CD4-positive, alpha-beta T cell treated with Interleukin-4 for 1 hour (primary cell): ENCODE measurements around the gene R3HDM2.

ENCODE experiments used
- DNase-seq, 2 donors: peaks; one replicate each; pipeline ENCODE4 v3.0.0-alpha.2; 2020 to 2022

The R3HDM2 gene

DNA sequence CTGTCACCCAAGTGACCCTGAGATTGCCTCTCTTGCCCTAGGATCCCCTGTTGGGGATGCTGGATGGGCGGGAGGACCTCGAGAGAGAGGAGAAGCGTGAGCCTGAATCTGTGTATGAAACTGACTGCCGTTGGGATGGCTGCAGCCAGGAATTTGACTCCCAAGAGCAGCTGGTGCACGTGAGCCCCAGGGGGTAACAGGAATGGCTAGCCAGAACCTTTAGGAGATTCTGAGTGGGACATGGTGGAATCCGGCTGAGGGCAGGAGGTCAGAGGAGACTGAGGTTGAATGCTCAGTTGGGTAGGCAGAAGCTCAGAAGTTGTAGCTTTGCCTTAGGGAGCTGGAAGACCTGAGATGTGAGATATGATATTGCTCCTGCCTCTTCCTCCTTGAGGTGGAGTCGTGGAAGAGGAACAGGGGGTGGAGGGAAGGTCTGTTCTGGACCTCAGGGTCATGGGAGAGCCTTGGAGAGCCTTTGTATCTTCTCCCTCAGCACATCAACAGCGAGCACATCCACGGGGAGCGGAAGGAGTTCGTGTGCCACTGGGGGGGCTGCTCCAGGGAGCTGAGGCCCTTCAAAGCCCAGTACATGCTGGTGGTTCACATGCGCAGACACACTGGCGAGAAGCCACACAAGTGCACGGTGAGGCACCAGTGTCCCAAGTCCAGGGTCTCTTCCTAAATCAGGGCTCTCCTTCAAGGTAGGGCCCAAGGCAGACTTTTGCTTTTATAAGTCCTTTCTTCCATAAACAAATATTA is 35.1 kb upstream of the R3HDM2 start:
- no peak for DNase-seq

DNA sequence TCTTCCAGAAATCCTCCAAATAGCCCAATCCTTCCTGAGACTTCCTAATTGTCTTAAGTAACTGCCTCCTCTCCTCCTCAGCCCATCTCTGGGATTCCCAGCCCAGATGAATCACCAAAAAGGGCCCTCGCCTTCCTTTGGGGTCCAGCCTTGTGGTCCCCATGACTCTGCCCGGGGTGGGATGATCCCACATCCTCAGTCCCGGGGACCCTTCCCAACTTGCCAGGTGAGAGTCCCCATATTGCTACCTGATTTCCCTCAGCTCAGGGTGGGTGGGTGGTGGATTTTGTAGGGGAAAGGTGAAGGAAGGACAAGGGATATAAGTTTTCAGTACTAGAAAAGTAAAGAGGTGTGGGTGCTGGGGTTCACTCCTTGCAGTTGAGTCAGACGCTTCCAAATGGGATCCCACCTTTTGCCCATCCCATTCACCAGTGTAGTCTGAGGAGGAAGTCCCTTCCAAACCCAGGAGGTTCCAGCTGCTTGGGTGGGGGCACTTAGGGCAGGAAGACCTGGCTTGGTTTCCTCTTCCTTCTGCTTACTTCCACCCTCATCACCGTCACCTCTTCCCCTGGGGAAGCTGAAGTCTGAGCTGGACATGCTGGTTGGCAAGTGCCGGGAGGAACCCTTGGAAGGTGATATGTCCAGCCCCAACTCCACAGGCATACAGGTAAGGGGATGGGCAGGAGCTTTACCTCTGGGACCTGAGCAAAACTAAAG is 34.3 kb upstream of the R3HDM2 start:
- DNase-seq: no peak

DNA sequence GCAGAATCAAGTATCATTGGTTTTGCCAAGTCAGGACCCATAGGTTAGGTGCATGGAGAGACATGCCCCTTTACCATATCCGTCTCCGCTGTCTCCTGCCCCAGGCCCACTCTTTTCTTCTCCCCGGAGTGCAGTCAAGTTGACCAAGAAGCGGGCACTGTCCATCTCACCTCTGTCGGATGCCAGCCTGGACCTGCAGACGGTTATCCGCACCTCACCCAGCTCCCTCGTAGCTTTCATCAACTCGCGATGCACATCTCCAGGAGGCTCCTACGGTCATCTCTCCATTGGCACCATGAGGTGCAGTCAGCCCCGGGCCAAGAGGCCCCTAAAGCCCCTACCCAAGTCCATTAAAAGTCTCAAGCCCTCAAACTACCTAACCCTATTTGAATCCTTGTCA is 33.7 kb upstream of the R3HDM2 start:
- no peak for DNase-seq

DNA sequence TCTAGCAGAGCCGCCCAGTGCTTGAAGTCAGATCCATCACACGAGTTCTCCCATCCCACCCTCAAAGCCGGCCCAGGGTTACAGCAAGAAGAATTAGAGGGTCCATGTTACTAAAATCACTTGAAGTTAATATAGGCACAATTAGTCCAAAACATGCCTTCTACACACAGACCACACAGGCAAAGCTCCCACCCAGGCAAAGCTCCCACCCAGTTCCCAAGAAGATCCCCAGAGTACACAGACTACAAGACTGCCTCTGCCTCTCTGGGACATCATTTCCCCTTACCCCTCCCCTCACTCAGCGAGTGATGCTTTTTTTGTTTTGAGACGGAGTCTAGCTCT is 32.0 kb upstream of the R3HDM2 start:
- DNase-seq: no peak

DNA sequence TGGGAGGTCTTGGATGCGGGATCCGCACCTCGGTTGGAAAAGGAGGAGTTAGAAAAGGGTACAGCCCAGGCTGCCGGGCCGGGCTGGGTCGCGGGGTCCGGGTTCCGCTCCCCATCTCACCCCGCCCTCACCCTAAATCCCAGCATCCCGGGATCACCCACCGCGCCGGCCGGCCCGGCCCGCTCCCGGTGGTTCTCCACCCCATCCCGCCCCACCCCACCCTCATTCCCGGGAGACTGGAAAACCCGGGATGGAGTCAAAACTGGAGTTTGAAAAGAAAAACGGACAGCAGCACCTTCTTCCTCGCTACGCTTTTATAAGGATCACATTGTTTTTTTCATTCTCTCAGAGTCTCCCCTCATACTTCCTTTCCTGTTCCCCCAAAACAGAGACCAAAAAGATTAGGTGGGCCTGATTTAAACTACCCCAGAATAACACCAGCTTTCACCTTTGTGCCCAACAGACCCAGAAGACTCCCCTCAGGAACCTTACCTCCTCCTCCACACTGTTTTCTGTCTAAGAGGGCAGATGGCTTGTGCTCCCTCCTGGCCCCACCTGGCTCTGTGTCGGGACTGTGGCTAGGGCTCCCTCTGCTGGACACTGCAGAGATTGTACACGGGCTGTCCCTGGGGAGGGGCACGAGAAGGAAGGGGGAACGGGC is 31.5 kb upstream of the R3HDM2 start:
- DNase-seq: peak; percentile 92

DNA sequence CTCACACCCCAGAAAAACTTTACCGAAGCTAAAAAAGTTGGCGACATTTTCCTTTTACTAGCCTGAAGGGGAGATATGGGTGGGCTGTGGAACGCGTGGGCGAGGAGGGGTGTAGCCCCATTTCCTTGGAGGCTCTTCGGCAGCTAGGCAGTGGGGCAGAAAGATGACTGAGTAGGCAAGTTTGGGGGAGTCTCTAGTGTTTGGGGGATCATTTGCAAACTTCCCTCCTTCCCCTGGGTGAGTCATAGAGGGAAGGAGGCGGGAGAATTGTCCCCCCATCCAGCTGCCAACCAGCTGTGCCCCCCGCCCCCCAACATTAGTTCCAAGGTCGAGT is 31.0 kb upstream of the R3HDM2 start:
- no peak for DNase-seq

DNA sequence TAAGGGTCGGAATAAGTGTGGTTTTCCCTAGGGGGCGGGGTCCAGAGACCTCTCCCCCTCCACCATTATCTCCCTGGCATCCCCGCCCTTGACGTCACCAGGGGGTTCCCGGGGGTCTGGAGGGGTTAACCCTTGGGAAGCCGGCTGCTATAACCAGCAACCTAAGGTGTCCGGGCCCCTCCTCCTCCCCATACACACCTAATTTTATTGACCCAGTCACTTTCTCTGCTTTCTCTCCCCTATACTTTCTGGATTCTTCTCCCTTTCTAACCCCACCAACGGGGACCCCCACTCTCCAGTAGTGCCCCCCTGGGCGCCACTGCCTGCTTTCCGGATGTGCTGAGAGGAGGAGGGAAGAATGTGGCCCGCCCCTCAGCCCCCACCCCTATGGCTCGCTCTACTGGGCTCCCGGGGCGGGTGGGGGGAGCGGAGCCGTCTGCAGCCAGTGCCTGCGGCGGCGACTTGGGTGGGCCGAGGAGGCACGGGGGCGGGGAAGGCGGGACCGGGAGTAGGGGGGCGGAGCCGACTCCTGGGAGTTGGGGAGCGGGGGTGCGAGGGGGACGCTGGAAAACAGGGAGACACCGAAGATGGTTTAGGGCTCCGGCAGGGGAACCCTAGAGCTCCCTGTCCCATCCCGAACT is 30.6 kb upstream of the R3HDM2 start:
- DNase-seq: peak in 1 of 2 donors; percentile 67

DNA sequence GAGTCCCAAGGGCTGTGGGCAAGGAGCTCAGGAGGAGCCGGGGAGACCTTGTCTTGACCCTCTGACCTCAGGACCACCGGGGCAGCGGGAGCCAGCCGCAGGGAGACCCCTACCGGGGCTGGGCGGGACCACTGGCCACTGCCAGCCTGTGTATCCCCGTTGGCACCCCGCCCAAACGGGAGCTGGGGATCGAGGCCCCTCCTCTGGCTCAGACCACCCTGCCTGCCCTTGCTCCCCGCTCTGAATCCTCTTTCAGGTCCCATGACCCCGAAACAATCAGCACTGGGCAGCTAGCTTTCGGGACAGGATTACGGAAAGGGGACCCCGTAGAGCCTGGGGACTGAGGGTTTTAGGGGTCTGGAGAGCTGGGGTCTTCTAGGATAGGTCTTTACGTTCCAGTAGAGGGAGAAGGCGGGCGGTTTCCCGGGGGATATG is 30.0 kb upstream of the R3HDM2 start:
- no peak for DNase-seq

DNA sequence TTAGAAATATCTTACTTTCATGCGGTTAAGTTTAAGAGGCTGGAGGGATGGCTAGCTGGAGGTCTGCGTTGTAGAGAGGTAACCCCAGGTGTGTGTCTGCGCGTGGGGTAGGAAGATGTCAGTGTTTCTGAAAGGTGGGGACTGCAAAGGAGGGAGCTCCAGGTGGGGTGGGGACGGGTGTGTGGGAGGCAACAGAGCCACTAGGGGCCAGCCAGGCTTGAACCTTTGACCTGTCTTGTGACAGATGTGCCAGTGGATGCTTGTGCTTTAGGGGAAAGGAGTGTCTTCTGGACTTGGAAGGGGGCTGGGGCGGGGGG is 29.6 kb upstream of the R3HDM2 start:
- DNase-seq: no peak

DNA sequence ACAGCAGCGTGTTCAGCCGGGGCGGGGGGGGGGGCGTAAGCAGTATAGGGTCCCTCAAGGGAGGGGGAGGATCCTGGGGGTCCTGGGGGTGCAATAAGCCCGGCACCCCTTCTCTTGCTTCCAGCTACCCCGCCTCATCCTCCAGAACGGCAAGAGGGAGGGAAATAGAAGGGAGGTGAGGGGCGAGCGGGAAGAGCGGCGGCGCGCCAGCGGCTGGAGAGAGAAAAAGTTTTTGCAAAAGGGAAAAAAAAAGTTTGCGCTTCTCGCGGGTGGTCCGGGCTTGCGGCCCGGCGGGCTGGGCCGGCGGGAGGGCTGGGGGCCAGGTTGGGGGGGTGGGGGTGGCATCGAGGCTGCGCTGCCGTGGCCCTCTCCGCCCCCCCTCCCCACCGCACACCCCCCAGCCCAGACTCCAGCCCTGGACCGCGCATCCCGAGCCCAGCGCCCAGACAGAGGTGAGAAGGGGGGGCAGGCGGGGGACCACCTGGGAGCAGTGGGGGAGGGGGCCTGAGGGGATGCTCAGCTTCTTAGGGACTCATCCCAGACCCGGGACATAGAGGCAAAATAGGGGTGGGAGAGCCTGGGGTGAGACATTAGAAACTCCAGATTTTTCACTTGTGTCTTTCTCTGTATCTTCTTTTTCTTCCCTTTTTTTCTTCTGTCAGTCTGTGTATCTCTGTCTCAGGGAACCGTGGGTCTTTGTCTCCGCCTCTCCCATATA is 29.1 kb upstream of the R3HDM2 start, which contains the start of gene GLI1:
TSS of gene GLI1 (plus strand) at position 36 of the 718 bp plus-strand sequence. CDS start 3,907 bp downstream, outside the sequence.
- no peak for DNase-seq

DNA sequence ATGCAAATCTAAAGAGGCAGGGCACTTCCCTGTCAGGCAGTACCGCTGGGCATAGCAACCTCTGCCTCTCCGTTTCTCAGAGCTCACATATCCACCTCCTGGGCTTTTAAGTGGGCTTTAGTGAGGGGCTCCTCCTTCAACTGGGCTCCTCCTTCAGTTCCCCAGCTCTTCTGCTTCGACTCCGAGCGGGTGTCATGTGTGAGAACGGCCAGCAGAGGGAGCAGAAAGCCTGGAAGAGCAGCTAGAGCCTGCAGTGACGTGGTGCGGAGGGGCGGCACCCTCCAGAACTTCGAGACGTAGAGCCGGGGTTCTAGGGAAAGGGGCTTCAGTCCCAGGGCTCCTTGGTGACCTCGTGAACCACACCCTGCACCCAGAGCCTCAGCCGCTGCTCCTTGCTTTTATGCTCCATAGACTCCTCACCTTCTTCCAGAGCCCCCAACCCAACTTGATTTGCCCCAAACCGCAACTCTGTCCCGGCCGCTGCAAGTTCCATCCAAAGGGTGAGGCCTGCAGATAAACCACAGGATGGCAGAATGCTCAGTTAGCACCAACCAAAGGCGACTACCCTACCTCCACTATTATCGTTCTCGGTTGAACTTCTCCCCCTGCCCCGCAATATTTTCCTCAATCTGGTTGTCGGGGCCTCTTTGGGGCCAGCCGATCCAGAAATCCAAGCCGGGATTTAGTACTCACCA is 28.4 kb upstream of the R3HDM2 start:
- peak; percentile 96 for DNase-seq

DNA sequence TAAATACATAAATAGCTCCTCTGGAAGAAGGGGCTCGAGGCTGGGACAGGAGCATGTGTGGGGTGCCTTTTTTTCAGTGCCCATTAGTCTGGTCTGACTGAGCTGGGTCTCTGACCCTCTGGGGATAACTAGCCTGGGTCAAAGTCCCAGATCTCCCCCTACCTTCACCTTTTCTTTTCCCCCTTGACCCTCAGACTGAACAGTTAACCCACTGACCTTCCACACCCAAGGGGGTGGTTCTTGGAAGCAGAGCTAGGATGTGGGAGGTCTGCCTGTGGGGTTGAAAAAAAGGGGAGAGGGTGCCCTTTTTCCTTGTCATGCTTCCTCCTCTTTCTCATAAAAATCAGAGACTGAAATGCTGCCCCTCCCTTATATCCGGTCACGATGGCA is 27.8 kb upstream of the R3HDM2 start:
- DNase-seq: no peak

DNA sequence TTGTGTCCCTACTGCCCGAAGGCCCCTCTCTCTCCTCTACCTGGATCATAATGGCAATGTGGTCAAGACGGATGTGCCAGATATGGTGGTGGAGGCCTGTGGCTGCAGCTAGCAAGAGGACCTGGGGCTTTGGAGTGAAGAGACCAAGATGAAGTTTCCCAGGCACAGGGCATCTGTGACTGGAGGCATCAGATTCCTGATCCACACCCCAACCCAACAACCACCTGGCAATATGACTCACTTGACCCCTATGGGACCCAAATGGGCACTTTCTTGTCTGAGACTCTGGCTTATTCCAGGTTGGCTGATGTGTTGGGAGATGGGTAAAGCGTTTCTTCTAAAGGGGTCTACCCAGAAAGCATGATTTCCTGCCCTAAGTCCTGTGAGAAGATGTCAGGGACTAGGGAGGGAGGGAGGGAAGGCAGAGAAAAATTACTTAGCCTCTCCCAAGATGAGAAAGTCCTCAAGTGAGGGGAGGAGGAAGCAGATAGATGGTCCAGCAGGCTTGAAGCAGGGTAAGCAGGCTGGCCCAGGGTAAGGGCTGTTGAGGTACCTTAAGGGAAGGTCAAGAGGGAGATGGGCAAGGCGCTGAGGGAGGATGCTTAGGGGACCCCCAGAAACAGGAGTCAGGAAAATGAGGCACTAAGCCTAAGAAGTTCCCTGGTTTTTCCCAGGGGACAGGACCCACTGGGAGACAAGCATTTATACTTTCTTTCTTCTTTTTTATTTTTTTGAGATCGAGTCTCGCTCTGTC is 26.1 kb upstream of the R3HDM2 start:
- no peak for DNase-seq

DNA sequence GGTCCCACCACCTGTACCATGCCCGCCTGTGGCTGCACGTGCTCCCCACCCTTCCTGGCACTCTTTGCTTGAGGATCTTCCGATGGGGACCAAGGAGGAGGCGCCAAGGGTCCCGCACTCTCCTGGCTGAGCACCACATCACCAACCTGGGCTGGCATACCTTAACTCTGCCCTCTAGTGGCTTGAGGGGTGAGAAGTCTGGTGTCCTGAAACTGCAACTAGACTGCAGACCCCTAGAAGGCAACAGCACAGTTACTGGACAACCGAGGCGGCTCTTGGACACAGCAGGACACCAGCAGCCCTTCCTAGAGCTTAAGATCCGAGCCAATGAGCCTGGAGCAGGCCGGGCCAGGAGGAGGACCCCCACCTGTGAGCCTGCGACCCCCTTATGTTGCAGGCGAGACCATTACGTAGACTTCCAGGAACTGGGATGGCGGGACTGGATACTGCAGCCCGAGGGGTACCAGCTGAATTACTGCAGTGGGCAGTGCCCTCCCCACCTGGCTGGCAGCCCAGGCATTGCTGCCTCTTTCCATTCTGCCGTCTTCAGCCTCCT is 25.4 kb upstream of the R3HDM2 start:
- DNase-seq: peak; percentile 66 to 67

DNA sequence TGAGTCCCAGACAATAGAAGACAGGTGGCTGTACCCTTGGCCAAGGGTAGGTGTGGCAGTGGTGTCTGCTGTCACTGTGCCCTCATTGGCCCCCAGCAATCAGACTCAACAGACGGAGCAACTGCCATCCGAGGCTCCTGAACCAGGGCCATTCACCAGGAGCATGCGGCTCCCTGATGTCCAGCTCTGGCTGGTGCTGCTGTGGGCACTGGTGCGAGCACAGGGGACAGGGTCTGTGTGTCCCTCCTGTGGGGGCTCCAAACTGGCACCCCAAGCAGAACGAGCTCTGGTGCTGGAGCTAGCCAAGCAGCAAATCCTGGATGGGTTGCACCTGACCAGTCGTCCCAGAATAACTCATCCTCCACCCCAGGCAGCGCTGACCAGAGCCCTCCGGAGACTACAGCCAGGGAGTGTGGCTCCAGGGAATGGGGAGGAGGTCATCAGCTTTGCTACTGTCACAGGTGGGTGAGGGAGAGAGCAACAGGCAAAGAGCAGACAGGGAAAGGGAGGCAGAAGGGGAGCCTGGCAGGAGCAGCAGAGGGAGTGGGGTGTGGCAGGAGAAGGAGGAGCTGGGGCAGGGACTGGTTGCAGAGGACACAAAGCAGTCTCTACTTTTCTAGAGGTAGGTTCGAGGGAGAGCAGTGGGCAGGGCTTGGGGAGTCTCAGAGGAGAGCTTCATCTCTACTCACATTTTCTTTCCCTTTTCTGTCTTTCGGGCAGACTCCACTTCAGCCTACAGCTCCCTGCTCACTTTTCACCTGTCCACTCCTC is 24.7 kb upstream of the R3HDM2 start:
- DNase-seq: no peak

DNA sequence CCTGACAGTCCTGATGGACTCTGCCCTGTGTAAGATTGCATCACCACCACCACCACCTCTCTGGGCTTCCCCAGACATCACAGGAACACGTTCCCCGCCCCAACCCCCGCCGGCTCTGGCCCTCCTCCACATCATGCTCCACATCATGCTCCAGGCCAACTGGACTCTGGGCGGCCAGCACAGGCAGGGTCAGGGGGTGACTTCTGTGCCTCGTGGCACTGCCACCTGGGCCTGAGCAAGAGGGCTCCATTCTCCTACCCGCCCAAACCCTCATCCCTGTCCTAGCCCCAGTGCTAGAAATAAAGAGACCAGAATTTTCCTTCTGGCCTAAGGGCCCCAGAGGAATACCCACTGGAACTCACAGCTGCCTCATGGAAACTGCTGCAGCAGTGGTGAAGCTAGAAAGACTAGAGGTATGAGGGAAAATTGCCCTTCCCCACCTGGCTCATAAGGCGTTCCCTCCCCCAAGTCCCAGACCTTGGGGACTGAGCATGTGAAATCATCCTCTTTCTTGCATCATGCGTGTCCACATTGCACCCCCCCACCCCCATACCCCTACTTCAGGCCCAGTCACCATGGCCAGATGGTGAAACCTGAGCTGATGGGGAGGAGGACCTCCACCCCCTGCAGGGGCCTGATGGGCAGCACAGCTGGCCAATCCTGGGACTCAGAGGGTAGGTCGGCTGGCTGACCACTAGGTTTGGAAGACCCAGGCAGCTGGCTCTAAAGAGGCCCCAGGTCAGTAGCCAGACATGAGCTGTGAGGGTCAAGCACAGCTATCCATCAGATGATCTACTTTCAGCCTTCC is 23.9 kb upstream of the R3HDM2 start, which contains the start of gene INHBE:
TSS of gene INHBE (plus strand) at position 742 of the 808 bp plus-strand sequence. CDS start 230 bp downstream, outside the sequence.
- no peak for DNase-seq

DNA sequence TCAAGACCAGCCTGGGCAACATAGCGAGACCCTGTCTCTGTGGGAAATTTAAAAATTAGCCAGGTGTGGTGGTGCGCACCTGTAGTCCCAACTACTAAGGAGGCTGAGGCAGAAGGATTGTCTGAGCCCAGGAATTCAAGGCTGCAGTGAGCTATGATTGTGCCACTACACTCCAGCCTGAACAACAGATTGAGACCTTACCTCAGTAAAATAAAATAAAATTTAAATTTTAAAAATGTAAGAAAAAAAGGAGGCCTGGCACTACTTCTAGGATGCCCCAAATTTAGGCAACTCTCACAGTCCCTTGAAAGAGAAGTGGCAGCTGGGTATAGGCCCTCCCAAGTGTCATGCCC is 23.3 kb upstream of the R3HDM2 start:
- no peak for DNase-seq

DNA sequence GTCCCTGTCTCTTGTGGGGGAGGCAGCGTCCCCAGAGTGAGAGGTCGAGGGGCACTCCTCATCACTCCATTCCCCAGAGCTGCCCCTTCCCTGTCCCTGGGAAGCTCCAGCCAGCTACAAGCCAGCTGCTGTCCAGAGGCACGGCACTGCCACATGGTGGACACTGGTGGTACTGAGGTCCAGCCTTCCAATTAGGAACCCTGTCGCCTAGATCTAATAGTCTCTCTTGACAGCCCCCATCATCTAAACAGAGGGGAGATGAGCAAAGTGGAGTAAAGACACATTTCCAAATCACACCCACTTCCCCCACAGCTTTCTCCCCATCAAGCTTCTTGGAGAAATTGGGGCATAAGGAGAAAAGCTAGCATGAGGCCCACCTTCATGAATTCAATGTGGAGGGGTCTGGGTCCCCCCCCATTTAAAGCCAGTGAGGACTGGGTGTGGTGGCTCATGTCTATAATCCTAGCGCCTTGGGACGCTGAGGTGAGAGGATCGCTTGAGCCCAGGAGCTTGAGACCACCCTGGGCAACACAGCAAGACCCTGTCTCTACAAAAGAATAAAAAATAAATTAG is 22.2 kb upstream of the R3HDM2 start:
- DNase-seq: peak; percentile 42 to 60
